Measurements from ENCODE around the gene PCDHGA1.
"Not testable (repeated sequence)": the region's sequence is repeated elsewhere in the genome, so short reads cannot be mapped to it uniquely, and the experiment has no call there.

PCDHGA1 gene

GRCh38 chr5:141398608-141399007 lies 68.3 kb downstream of the PCDHGA1 start:
- Histone ChIP-seq H3K4me3 (ENCODE audit: low read depth, low read length) (no peak overlapping the region), H3K9me3 (no peaks in the 10 kb centered on the region)

GRCh38 chr5:141399555-141400258 lies 69.4 kb downstream of the PCDHGA1 start:
- DNase-seq = no peak
- no peaks in the 10 kb centered on the region; the same call in none of the 2 replicates for H3K36me3 ChIP-seq

More at GRCh38 chr5:141398608-141399007, 68.3 kb downstream of the PCDHGA1 start:
- Histone ChIP-seq H3K27me3 (no peaks in the 10 kb centered on the region), H3K36me3 (no peaks in the 10 kb centered on the region; the same call in none of the 2 replicates), H3K4me1 (no peaks in the 10 kb centered on the region)
- DNase-seq = no peak
- no peak for TF ChIP-seq CTCF (IDR thresholded peaks at IDR 0.05; ENCODE audit: low read depth, low read length)

GRCh38 chr5:141402553-141403243 lies 72.4 kb downstream of the PCDHGA1 start, which contains the start of gene PCDHGA9:
Gene PCDHGA9, plus strand, starts transcription at chr5:141402778. Its CDS starts 175 bp downstream, at chr5:141402953.
- H3K27me3 ChIP-seq = no peaks in the 10 kb centered on the region
- H3K36me3 ChIP-seq = no peaks in the 10 kb centered on the region; the same call in none of the 2 replicates
- DNase-seq = no peak
- no peaks in the 10 kb centered on the region for H3K4me1 ChIP-seq
- TF ChIP-seq CTCF (IDR thresholded peaks at IDR 0.05; ENCODE audit: low read depth, low read length) = peak; percentile 55
- H3K4me3 ChIP-seq (ENCODE audit: low read depth, low read length) = no peak within 1 kb of the TSS
- no peaks in the 10 kb centered on the region; the same call in none of the 2 replicates for H3K9me3 ChIP-seq

More at GRCh38 chr5:141399555-141400258, 69.4 kb downstream of the PCDHGA1 start:
- Histone ChIP-seq H3K4me1 (no peaks in the 10 kb centered on the region), H3K9me3 (no peaks in the 10 kb centered on the region), H3K4me3 (ENCODE audit: low read depth, low read length) (no peak overlapping the region), H3K27me3 (no peaks in the 10 kb centered on the region)
- TF ChIP-seq CTCF (IDR thresholded peaks at IDR 0.05; ENCODE audit: low read depth, low read length) = no peak

- Histone ChIP-seq H3K36me3 (no peaks in the 10 kb centered on the region; the same call in none of the 2 replicates), H3K9me3 (no peaks in the 10 kb centered on the region; the same call in none of the 2 replicates), H3K27me3 (no peaks in the 10 kb centered on the region), H3K4me1 (no peaks in the 10 kb centered on the region), H3K4me3 (ENCODE audit: low read depth, low read length) (no peak overlapping the region)
- DNase-seq = no peak
- no peak for TF ChIP-seq CTCF (IDR thresholded peaks at IDR 0.05; ENCODE audit: low read depth, low read length)
These were observed 73.1 kb downstream of the PCDHGA1 start for GRCh38 chr5:141403387-141403786.

- H3K36me3 ChIP-seq; H3K27me3 ChIP-seq; H3K4me3 ChIP-seq (ENCODE audit: low read depth, low read length): not testable (repeated sequence)
These were observed 77.6 kb downstream of the PCDHGA1 start, which contains the start of gene PCDHGB6 for GRCh38 chr5:141407790-141408505. Gene PCDHGB6, plus strand, starts transcription at chr5:141408021. Its CDS starts 182 bp downstream, at chr5:141408203.

More at GRCh38 chr5:141407790-141408505, 77.6 kb downstream of the PCDHGA1 start, which contains the start of gene PCDHGB6:
- H3K9me3 ChIP-seq, DNase-seq, H3K4me1 ChIP-seq: not testable (repeated sequence)
- peak; percentile 19; the same call in 1 of the 2 replicates for TF ChIP-seq CTCF (IDR thresholded peaks at IDR 0.05; ENCODE audit: low read depth, low read length)
